ENCODE measurements around the gene EFEMP2. TPM values are rescaled to one million over a fixed set of nuclear protein-coding genes. Genes with fewer than 3 reads are reported as not detected.

Gene EFEMP2
- total and polyA plus RNA-seq, 2 experiments from 2014 or later: 7.4 to 9.4 TPM

- Histone ChIP-seq H2AFZ (peak within 1 kb of the TSS; percentile 39; the same call in 1 of the 2 replicates), H3K27me3 (ENCODE audit: insufficient read depth) (no peaks in the 10 kb centered on the region), H4K20me1 (replicated peaks; ENCODE audit: insufficient read depth) (peaks cover 39% of the 10 kb centered on the region), H3K4me1 (ENCODE audit: insufficient read depth) (peaks cover 11% of the 10 kb centered on the region), H3K79me2 (replicated peaks; ENCODE audit: insufficient read depth) (peaks cover 50% of the 10 kb centered on the region), H3K4me2 (peak within 1 kb of the TSS; percentile 95), H3K27ac (ENCODE audit: low read depth) (peak within 1 kb of the TSS; percentile 94), H3F3A (replicated peaks; ENCODE audit: low read depth) (peaks cover 60% of the 10 kb centered on the region), H3K9me2 (ENCODE audit: insufficient read depth) (no peaks in the 10 kb centered on the region), H3K36me3 (ENCODE audit: insufficient read depth) (peaks cover 32% of the 10 kb centered on the region), H3K4me3 (peak within 1 kb of the TSS; percentile 93)
- H3K9me3 Mint-ChIP-seq: peaks cover 4% of the 10 kb centered on the region; the same call in 2 of the 3 replicates
- peaks cover 45% of the 10 kb centered on the region for H3K27me3 Mint-ChIP-seq (ENCODE audit: insufficient read depth, low read depth, poor library complexity)
- ATAC-seq (peak; percentile 53), DNase-seq (ENCODE audit: low spot score) (peak; percentile 98)
- TF ChIP-seq ZNF462 (CRISPR knock-in tag; IDR thresholded peaks at IDR 0.05): no peak
- TF ChIP-seq NANOG (IDR thresholded peaks at IDR 0.05; ENCODE audit: borderline replicate concordance): no peak
- TF ChIP-seq ZNF114 (CRISPR knock-in tag; IDR thresholded peaks at IDR 0.05): no peak
- TF ChIP-seq POLR2AphosphoS5 (IDR thresholded peaks at IDR 0.05; ENCODE audit: low read depth): peak; percentile 99
- TF ChIP-seq, protein P1, sequence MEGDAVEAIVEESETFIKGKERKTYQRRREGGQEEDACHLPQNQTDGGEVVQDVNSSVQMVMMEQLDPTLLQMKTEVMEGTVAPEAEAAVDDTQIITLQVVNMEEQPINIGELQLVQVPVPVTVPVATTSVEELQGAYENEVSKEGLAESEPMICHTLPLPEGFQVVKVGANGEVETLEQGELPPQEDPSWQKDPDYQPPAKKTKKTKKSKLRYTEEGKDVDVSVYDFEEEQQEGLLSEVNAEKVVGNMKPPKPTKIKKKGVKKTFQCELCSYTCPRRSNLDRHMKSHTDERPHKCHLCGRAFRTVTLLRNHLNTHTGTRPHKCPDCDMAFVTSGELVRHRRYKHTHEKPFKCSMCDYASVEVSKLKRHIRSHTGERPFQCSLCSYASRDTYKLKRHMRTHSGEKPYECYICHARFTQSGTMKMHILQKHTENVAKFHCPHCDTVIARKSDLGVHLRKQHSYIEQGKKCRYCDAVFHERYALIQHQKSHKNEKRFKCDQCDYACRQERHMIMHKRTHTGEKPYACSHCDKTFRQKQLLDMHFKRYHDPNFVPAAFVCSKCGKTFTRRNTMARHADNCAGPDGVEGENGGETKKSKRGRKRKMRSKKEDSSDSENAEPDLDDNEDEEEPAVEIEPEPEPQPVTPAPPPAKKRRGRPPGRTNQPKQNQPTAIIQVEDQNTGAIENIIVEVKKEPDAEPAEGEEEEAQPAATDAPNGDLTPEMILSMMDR (conservative IDR thresholded peaks at IDR 0.05; ENCODE audit: low read depth in 2 of 2): no peak
- no peak for TF ChIP-seq EZH2phosphoT487 (IDR thresholded peaks at IDR 0.05; ENCODE audit: unreplicated experiment)
- TF ChIP-seq, protein P2, sequence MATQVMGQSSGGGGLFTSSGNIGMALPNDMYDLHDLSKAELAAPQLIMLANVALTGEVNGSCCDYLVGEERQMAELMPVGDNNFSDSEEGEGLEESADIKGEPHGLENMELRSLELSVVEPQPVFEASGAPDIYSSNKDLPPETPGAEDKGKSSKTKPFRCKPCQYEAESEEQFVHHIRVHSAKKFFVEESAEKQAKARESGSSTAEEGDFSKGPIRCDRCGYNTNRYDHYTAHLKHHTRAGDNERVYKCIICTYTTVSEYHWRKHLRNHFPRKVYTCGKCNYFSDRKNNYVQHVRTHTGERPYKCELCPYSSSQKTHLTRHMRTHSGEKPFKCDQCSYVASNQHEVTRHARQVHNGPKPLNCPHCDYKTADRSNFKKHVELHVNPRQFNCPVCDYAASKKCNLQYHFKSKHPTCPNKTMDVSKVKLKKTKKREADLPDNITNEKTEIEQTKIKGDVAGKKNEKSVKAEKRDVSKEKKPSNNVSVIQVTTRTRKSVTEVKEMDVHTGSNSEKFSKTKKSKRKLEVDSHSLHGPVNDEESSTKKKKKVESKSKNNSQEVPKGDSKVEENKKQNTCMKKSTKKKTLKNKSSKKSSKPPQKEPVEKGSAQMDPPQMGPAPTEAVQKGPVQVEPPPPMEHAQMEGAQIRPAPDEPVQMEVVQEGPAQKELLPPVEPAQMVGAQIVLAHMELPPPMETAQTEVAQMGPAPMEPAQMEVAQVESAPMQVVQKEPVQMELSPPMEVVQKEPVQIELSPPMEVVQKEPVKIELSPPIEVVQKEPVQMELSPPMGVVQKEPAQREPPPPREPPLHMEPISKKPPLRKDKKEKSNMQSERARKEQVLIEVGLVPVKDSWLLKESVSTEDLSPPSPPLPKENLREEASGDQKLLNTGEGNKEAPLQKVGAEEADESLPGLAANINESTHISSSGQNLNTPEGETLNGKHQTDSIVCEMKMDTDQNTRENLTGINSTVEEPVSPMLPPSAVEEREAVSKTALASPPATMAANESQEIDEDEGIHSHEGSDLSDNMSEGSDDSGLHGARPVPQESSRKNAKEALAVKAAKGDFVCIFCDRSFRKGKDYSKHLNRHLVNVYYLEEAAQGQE (IDR thresholded peaks at IDR 0.05; ENCODE audit: unreplicated experiment): peak; percentile 30
- TF ChIP-seq JUNB (IDR thresholded peaks at IDR 0.05; ENCODE audit: unreplicated experiment): no peak
- no peak for TF ChIP-seq ZNF331 (CRISPR knock-in tag; IDR thresholded peaks at IDR 0.05; ENCODE audit: low read depth)
- no peak for TF ChIP-seq STAT1 (IDR thresholded peaks at IDR 0.05; ENCODE audit: unreplicated experiment)
- TF ChIP-seq EZH2 (IDR thresholded peaks at IDR 0.05; ENCODE audit: low read depth, unreplicated experiment): no peak
- TF ChIP-seq CREB1 (CRISPR knock-in tag; IDR thresholded peaks at IDR 0.05; ENCODE audit: low read depth): no peak; the same call in 1 of the 2 replicates
- peak; percentile 99 for TF ChIP-seq ETS1 (IDR thresholded peaks at IDR 0.05)
- peak within 1 kb of the TSS; percentile 91 for H3K4me3 Mint-ChIP-seq
- H3K36me3 Mint-ChIP-seq (ENCODE audit: low read depth): peaks cover 56% of the 10 kb centered on the region
- peaks cover 33% of the 10 kb centered on the region for H3K4me1 Mint-ChIP-seq
- peak within 1 kb of the TSS; percentile 96 for H3K27ac Mint-ChIP-seq
Measured at GRCh38 chr11:65857853-65858680, 14.5 kb downstream of the EFEMP2 start, which contains the start of gene CFL1. Gene CFL1, minus strand, starts transcription at chr11:65858180. Its CDS starts 81 bp downstream, at chr11:65858099.

Data from GM23338 (cell line).